ENCODE data around the gene CEBPA.

Gene CEBPA

GRCh38 chr19:33273065-33273736 is 29.1 kb downstream of the CEBPA start:
- no peak for DNase-seq (ENCODE audit: low read depth, low spot score)

- no peak for DNase-seq (ENCODE audit: low read depth, low spot score)
Observed at GRCh38 chr19:33271246-33272021, 30.9 kb downstream of the CEBPA start.

- no peak for DNase-seq (ENCODE audit: low read depth, low spot score)
Observed at GRCh38 chr19:33270769-33271168, 31.6 kb downstream of the CEBPA start.

- no peak for DNase-seq (ENCODE audit: low read depth, low spot score)
Observed at GRCh38 chr19:33269016-33269415, 33.3 kb downstream of the CEBPA start.

GRCh38 chr19:33268162-33268991 is 34.0 kb downstream of the CEBPA start:
- no peak for DNase-seq (ENCODE audit: low read depth, low spot score)

GRCh38 chr19:33267706-33268105 is 34.6 kb downstream of the CEBPA start:
- no peak for DNase-seq (ENCODE audit: low read depth, low spot score)

- DNase-seq (ENCODE audit: low read depth, low spot score): no peak
Observed at GRCh38 chr19:33266974-33267484, 35.3 kb downstream of the CEBPA start.

GRCh38 chr19:33264881-33265445 is 37.4 kb downstream of the CEBPA start:
- no peak for DNase-seq (ENCODE audit: low read depth, low spot score)

GRCh38 chr19:33263325-33264023 is 38.9 kb downstream of the CEBPA start:
- no peak for DNase-seq (ENCODE audit: low read depth, low spot score)

GRCh38 chr19:33261511-33262189 is 40.7 kb downstream of the CEBPA start:
- DNase-seq (ENCODE audit: low read depth, low spot score): no peak

GRCh38 chr19:33260628-33261418 is 41.5 kb downstream of the CEBPA start:
- no peak for DNase-seq (ENCODE audit: low read depth, low spot score)

GRCh38 chr19:33259539-33259938 is 42.8 kb downstream of the CEBPA start:
- no peak for DNase-seq (ENCODE audit: low read depth, low spot score)

GRCh38 chr19:33257828-33258227 is 44.5 kb downstream of the CEBPA start:
- DNase-seq (ENCODE audit: low read depth, low spot score): no peak

- no peak for DNase-seq (ENCODE audit: low read depth, low spot score)
Observed at GRCh38 chr19:33256261-33256660, 46.1 kb downstream of the CEBPA start.

- DNase-seq (ENCODE audit: low read depth, low spot score): no peak
Observed at GRCh38 chr19:33255781-33256180, 46.6 kb downstream of the CEBPA start.

GRCh38 chr19:33254245-33254824 is 48.0 kb downstream of the CEBPA start:
- DNase-seq (ENCODE audit: low read depth, low spot score): no peak

GRCh38 chr19:33252971-33253370 is 49.4 kb downstream of the CEBPA start:
- DNase-seq (ENCODE audit: low read depth, low spot score): no peak

GRCh38 chr19:33252418-33252962 is 49.8 kb downstream of the CEBPA start:
- no peak for DNase-seq (ENCODE audit: low read depth, low spot score)

GRCh38 chr19:33251526-33252090 is 50.7 kb downstream of the CEBPA start:
- DNase-seq (ENCODE audit: low read depth, low spot score): no peak

Measured in astrocyte of the hippocampus (primary cell).